Gastroesophageal sphincter (tissue), 4 donors: ENCODE data around the gene PLEKHG4B. TPM values are rescaled to one million over a fixed set of nuclear protein-coding genes. Genes with fewer than 3 reads are reported as not detected.
"Not testable (repeated sequence)": the region's sequence is repeated elsewhere in the genome, so short reads cannot be mapped to it uniquely, and the experiment has no call there.

Experiments
- ATAC-seq: fragments of 150-250 bp; one replicate; pipeline ENCODE4 v1.9.1; 2016; ENCODE audit warnings: mild to moderate bottlenecking, moderate library complexity
- H3K27ac ChIP-seq, 4 donors: fragments of 200-600 bp; sonication (generic) in 3 of 4; 1 replicate in 3 of 4; 2 replicates in 1 of 4; pipeline ENCODE4 v1.5.1; 2016 to 2019
- H3K27me3 ChIP-seq: fragments of 200-600 bp; sonication (generic); one replicate; pipeline ENCODE4 v1.5.1; 2019
- H3K36me3 ChIP-seq, 2 donors: fragments of 200-600 bp; sonication (generic); one replicate each; pipeline ENCODE4 v1.5.1; 2019; ENCODE audit warnings: control low read depth in 1 of 2
- H3K4me1 ChIP-seq, 3 donors: fragments of 200-600 bp; sonication (generic); 1 replicate in 2 of 3; 2 replicates in 1 of 3; pipeline ENCODE4 v1.5.1; 2016 to 2019; ENCODE audit warnings: control low read depth in 2 of 3
- H3K4me3 ChIP-seq, 2 donors: fragments of 200-600 bp; sonication (generic); one replicate each; pipeline ENCODE4 v1.5.1; 2019; ENCODE audit warnings: mild to moderate bottlenecking in 1 of 2, moderate library complexity in 1 of 2
- H3K9me3 ChIP-seq, 3 donors: fragments of 200-600 bp; sonication (generic); one replicate each; pipeline ENCODE4 v1.5.1; 2017 to 2019; ENCODE audit warnings: control low read depth in 2 of 3
- EP300 ChIP-seq: sonication (generic); formaldehyde crosslinking; IDR thresholded peaks from one replicate; pipeline ENCODE4 v1.6.1; 2017; ENCODE audit warnings: antibody characterized with exemption, mild to moderate bottlenecking
- POLR2A ChIP-seq, 2 donors: fragments of 450-650 bp; IDR thresholded peaks; one replicate each; pipeline ENCODE4 v1.6.1; 2017; ENCODE audit warnings: antibody characterized with exemption in 2 of 2, mild to moderate bottlenecking in 2 of 2, moderate library complexity in 1 of 2
- POLR2AphosphoS5 ChIP-seq: sonication (generic); formaldehyde crosslinking; IDR thresholded peaks from one replicate; pipeline ENCODE4 v1.6.1; 2017; ENCODE audit warnings: antibody characterized with exemption
- WGBS, 2 donors: methylation state at CpG; one replicate each; pipeline ENCODE4 v1.1.5; 2018; ENCODE audit warnings: low coverage in 1 of 2; 5-methylcytosine and 5-hydroxymethylcytosine counted together
- total RNA-seq, 4 donors: library from RNA; depleted of rRNA; stranded (reverse); fragments of >200 nt; gene quantifications; one replicate each; pipeline ENCODE4 v1.1.0, GENCODE V29; 2016
- TF ChIP-seq, protein P1 (sequence below), 4 experiments: fragments of 200-600 bp in 2 of 4; fragments of 450-650 bp in 2 of 4; sonication (generic) in 1 of 4; IDR thresholded peaks; one replicate each; pipeline ENCODE4 v1.5.1; 2017 to 2019; ENCODE audit warnings: antibody characterized with exemption in 4 of 4, mild to moderate bottlenecking in 2 of 4, moderate library complexity in 2 of 4

Gene PLEKHG4B
- total RNA-seq, 4 donors from 2014 or later, result under 0.01 to 0.66 (median 0.15) TPM; not detected in 1

DNA sequence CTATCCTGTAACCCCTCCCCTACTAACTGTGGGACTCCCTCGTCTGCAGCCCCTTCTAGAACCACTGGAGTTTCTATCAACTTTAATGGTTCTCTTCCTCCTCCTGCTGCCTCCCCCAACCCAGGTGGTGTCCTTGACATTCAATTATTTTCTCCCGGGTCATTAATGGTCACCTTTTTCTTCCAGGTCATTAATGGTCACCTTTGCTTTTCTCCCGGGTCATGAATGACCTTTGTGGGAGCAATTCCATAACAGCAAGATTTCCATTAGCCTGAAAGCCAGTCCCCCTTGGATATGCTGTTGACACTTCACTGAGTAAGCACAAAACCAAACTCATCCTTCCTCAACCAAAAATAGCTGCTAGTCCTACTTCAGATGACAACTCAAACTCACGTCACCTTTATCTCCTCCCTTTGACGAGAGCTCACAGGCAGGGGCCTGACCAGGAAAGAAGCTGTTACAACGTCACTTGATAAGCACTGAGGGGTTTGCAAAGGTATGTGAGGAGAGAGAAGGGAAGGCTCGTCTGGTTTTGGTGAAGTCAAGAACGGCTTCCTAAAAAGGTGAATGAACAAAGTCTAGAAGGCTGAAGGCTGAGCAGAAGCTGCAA, 115.1 kb downstream of the PLEKHG4B start:
- peaks cover 0 to 18% (median 0%) of the 10 kb centered on the region in 3 donors for H3K4me1 ChIP-seq
- peaks cover 0 to 58% of the 10 kb centered on the region in 2 donors for H3K36me3 ChIP-seq
- 57 to 96% methylated on average over 3 to 5 of the region's 8 CpGs for WGBS, 2 donors
- H3K4me3 ChIP-seq, result no peak overlapping the region
- ATAC-seq, result no peak
- TF ChIP-seq POLR2A (IDR thresholded peaks at IDR 0.05), result no peak
- TF ChIP-seq EP300, result no peak
- no peak for TF ChIP-seq POLR2AphosphoS5
- TF ChIP-seq, protein P1, sequence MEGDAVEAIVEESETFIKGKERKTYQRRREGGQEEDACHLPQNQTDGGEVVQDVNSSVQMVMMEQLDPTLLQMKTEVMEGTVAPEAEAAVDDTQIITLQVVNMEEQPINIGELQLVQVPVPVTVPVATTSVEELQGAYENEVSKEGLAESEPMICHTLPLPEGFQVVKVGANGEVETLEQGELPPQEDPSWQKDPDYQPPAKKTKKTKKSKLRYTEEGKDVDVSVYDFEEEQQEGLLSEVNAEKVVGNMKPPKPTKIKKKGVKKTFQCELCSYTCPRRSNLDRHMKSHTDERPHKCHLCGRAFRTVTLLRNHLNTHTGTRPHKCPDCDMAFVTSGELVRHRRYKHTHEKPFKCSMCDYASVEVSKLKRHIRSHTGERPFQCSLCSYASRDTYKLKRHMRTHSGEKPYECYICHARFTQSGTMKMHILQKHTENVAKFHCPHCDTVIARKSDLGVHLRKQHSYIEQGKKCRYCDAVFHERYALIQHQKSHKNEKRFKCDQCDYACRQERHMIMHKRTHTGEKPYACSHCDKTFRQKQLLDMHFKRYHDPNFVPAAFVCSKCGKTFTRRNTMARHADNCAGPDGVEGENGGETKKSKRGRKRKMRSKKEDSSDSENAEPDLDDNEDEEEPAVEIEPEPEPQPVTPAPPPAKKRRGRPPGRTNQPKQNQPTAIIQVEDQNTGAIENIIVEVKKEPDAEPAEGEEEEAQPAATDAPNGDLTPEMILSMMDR (IDR thresholded peaks at IDR 0.05), result no peak
- H3K27ac ChIP-seq, result no peak overlapping the region
- no peaks in the 10 kb centered on the region for H3K9me3 ChIP-seq
- H3K27me3 ChIP-seq, result no peaks in the 10 kb centered on the region

DNA sequence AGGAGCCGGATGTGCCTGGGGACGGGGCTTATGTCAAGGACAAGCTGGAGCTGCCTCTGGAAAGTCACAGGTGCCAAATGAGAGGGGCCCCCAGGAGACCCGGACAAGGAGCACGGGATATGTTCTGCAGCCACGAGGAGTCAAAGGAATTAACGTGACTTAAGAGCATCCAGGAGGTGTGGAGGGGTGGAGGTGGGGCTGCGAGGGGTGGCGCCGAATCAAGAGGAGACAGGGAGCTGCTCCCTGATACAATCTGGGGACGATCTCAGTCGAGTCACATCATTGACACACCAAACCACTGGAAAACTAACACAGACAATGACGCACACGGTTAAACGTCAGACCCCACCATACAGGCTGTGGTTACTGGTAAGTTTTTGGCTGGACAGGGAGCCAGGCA, 115.6 kb downstream of the PLEKHG4B start:
- no peak overlapping the region for H3K27ac ChIP-seq
- WGBS, 2 donors, result 74 to 83% methylated on average over 6 to 12 of the region's 14 CpGs
- TF ChIP-seq POLR2A (IDR thresholded peaks at IDR 0.05) (no peak), POLR2AphosphoS5 (no peak), EP300 (no peak)
- TF ChIP-seq, protein P1 (IDR thresholded peaks at IDR 0.05), result no peak
- H3K9me3 ChIP-seq, result no peaks in the 10 kb centered on the region
- H3K4me1 ChIP-seq, result peaks cover 0 to 18% (median 0%) of the 10 kb centered on the region in 3 donors
- no peaks in the 10 kb centered on the region for H3K27me3 ChIP-seq
- peaks cover 0 to 56% of the 10 kb centered on the region in 2 donors for H3K36me3 ChIP-seq
- no peak for ATAC-seq
- H3K4me3 ChIP-seq, result no peak overlapping the region

DNA sequence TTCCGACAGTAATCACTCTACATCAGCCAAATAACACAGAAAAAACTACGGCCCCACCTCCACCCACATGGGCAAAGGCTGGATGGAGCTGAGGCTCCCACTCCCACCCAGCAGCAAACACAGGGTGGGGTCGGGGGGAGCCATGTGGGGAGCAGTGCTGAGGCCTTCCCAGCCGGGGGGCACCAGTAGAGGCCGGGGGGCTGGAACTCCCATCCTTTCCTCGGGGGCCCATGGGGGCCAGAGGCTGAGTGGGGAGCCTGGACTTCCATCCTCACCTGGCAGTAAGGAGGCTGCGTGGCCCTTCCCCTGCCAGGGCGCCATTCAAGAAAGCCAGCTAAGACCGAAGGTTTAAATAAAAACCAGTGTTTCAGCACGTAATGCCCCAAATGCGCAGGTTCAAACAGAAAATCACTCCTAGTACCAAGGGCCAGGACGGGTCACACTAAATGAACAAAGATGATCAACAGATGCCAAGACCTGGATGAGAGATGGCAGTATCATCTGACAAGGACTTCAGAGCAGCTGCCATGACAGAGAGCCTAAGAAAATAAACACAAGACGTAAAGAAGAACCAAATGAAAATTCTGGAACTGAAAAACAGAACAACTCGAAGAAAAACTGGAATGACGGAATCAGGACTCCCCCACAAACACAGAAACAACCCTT, 116.6 kb downstream of the PLEKHG4B start:
- TF ChIP-seq EP300 (no peak), POLR2AphosphoS5 (no peak), POLR2A (IDR thresholded peaks at IDR 0.05) (no peak)
- TF ChIP-seq, protein P1 (IDR thresholded peaks at IDR 0.05), result no peak
- Histone ChIP-seq H3K36me3 (peaks cover 0 to 50% of the 10 kb centered on the region in 2 donors), H3K4me3 (no peak overlapping the region), H3K4me1 (peaks cover 0 to 18% (median 0%) of the 10 kb centered on the region in 3 donors), H3K9me3 (no peaks in the 10 kb centered on the region), H3K27ac (no peak overlapping the region), H3K27me3 (no peaks in the 10 kb centered on the region)
- no peak for ATAC-seq
- WGBS, 2 donors, result 70 to 80% methylated on average over 1 to 5 of the region's 15 CpGs

DNA sequence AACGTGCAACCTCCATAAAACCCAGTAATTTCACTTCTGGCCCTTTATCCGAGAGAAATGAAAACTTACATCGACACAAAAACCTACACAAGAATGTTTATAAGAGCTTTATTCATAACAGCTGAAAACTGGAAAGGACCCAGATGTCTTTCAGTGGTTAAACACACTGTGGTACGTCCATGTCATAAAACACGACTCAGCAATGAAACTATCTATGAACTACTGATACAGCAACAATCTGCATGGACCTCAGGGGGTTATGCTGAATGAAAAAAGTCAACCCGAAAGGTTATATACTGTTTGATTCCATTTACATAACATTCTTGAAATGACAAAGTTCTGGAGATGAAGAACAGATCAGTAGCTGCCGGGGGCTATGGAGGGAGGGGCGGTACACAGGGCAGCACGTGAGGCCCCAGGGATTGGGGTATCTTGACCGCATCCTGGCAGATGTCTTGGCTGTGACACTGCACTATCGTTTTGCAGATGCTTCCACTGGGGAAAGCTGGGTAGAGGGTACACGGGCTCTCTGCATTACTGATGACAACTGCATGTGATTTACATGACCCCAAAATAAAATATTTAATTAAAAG, 121.9 kb downstream of the PLEKHG4B start:
- H3K36me3 ChIP-seq, result peaks cover 0 to 23% of the 10 kb centered on the region in 2 donors
- peaks cover 0 to 26% (median 0%) of the 10 kb centered on the region in 3 donors for H3K4me1 ChIP-seq
- no peak overlapping the region for H3K4me3 ChIP-seq
- H3K27ac ChIP-seq, result no peak overlapping the region
- ATAC-seq, result no peak
- TF ChIP-seq POLR2AphosphoS5 (no peak), POLR2A (IDR thresholded peaks at IDR 0.05) (no peak), EP300 (no peak)
- TF ChIP-seq, protein P1 (IDR thresholded peaks at IDR 0.05), result no peak
- no peaks in the 10 kb centered on the region for H3K27me3 ChIP-seq
- 90 to 93% methylated on average over 12 of the region's 12 CpGs for WGBS, 2 donors
- no peaks in the 10 kb centered on the region for H3K9me3 ChIP-seq

DNA sequence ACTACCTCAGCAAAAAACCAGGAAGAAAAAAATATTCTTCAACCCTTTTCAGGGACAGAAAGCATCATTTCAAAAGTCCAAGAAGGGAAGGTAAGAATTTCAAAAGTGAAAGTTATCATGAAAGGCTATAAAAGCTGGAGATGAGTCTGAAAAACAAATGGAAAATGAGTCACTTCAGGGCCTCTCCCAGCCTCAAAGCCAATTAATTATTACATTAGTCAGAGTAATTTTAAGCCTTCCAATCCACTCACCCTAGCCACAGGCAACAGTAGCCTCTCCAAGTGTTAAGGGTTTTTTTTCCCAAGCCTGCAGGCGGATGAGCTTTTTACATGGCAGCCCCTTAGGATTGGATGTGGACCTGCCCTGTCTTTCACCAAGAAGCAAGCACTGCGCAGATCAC, 123.3 kb downstream of the PLEKHG4B start:
- not testable (repeated sequence) for H3K27ac ChIP-seq, H3K9me3 ChIP-seq, ATAC-seq, H3K4me3 ChIP-seq, H3K27me3 ChIP-seq
- 100% methylated on average over 1 of the region's 2 CpGs; no CpG with 5 or more reads in 1 of the 2 donors for WGBS, 2 donors
- peaks cover 0 to 34% (median 0%) of the 10 kb centered on the region in 3 donors for H3K4me1 ChIP-seq
- peaks cover 0 to 23% of the 10 kb centered on the region in 2 donors for H3K36me3 ChIP-seq

DNA sequence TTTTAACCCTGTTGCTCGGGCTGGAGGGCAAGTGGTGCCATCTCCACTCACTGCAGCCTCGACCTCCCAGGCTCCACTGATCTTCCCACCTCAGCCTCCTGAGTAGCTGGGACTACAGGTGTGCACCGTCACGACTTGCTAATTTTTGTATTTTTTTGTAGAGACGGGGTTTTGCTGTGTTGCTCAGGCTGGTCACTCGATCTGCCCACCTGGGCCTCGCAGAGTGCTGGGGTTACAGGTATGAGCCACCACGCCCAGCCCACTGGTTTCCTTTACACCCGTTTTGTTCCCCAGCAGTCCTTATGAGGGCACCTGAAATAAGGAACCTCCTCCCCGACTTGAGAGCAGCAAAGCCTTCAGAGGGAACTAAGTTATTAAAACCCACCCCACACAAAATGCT, 124.1 kb downstream of the PLEKHG4B start:
- H3K9me3 ChIP-seq, ATAC-seq, H3K4me3 ChIP-seq, H3K27me3 ChIP-seq, H3K27ac ChIP-seq: not testable (repeated sequence)
- Histone ChIP-seq H3K36me3 (peaks cover 0 to 23% of the 10 kb centered on the region in 2 donors), H3K4me1 (peaks cover 0 to 42% (median 3%) of the 10 kb centered on the region in 3 donors)
- WGBS, 2 donors, result 93 to 100% methylated on average over 2 to 4 of the region's 10 CpGs
